A549 treated with CORT108297 at 1 μM for 4 hours (cell line): ENCODE results near the gene EXTL2. TPM values are rescaled to one million over a fixed set of nuclear protein-coding genes. Genes with fewer than 3 reads are reported as not detected.

Experiments
- total RNA-seq: library from RNA; stranded (reverse); fragments of 200-300 nt; extraction: Qiagen RNA extraction; gene quantifications from 5 replicates; pipeline ENCODE4 v1.2.3, GENCODE V29; 2022

Gene EXTL2
- total RNA-seq = 7.6 to 9.7 TPM (median 8.5 TPM) in 5 replicates

GRCh38 chr1:100894603-100895539 is at the start of gene EXTL2:
EXTL2 (minus strand) TSS chr1:100894842; CDS start chr1:100888757, 6,085 bp downstream.

GRCh38 chr1:100895540-100896480 is 1.2 kb upstream of the EXTL2 start, which contains the start of gene SLC30A7:
SLC30A7 (plus strand) TSS chr1:100896090; CDS start chr1:100896263, 173 bp downstream.

Other genes starting within 250 kb of the EXTL2 start
- 0.02 to 0.08 TPM (median 0.05 TPM) in 5 replicates for gene VCAM1, start 175.1 kb downstream of the EXTL2 start, total RNA-seq
- gene SLC30A7, start 1.2 kb upstream of the EXTL2 start, total RNA-seq = 7.9 to 10.1 TPM (median 9.4 TPM) in 5 replicates
- 29.7 to 34.4 TPM (median 31.4 TPM) in 5 replicates for gene DPH5, start 130.9 kb upstream of the EXTL2 start, total RNA-seq